ENCODE results near the gene LYZL2.
A peak's percentile ranks its signal among the peaks of the same experiment; 100 is the strongest.
"Not testable (repeated sequence)": the region's sequence is repeated elsewhere in the genome, so short reads cannot be mapped to it uniquely, and the experiment has no call there.

Gene LYZL2

DNA sequence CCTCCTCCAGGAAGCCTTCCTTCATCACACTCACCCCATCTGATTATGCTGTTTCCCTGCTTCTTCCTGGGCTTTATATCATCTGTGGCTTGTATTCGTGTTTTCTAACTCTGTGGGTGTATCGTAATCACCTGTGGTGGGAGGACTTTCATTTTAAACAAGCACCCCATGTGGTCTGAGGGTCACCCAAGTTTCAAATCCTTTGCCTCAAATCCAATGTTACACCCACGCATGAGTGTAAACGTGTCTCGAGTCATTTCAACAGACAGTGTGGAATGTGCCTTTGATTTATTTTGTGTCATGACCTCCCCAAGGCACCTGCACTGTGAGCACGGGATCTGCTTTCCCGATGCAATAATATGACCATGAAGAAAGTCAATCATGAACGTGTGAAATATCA is 17.5 kb upstream of the LYZL2 start:
- H3K36me3 ChIP-seq (ENCODE audit: control insufficient read depth, insufficient read depth, low read length), result no peaks in the 10 kb centered on the region
- no peak overlapping the region for H2AFZ ChIP-seq
- no peaks in the 10 kb centered on the region for H3K27me3 ChIP-seq (ENCODE audit: control insufficient read depth, insufficient read depth, low read length)
- no peak overlapping the region for H3K4me3 ChIP-seq (ENCODE audit: low read depth, low read length)
- H3K4me1 ChIP-seq, result no peaks in the 10 kb centered on the region
- H3K79me2 ChIP-seq, result no peaks in the 10 kb centered on the region
- no peak overlapping the region for H3K4me2 ChIP-seq (ENCODE audit: low read length)
- H3K9ac ChIP-seq, result no peak overlapping the region
- H3K27ac ChIP-seq, result no peak overlapping the region
- no peaks in the 10 kb centered on the region for H3K9me3 ChIP-seq (ENCODE audit: control insufficient read depth, low read length)
- no peak for TF ChIP-seq CTCF (IDR thresholded peaks at IDR 0.05)

GRCh38 chr10:30645340-30645827 is 15.8 kb upstream of the LYZL2 start:
- H3K27ac ChIP-seq, result no peak overlapping the region
- no peaks in the 10 kb centered on the region for H3K36me3 ChIP-seq (ENCODE audit: control insufficient read depth, insufficient read depth, low read length)
- H3K9me3 ChIP-seq (ENCODE audit: control insufficient read depth, low read length), result no peaks in the 10 kb centered on the region
- H3K9ac ChIP-seq, result no peak overlapping the region
- no peaks in the 10 kb centered on the region for H3K27me3 ChIP-seq (ENCODE audit: control insufficient read depth, insufficient read depth, low read length)
- no peaks in the 10 kb centered on the region for H3K79me2 ChIP-seq
- no peaks in the 10 kb centered on the region for H3K4me1 ChIP-seq
- no peak for TF ChIP-seq CTCF (IDR thresholded peaks at IDR 0.05)
- H3K4me3 ChIP-seq (ENCODE audit: low read depth, low read length), result no peak overlapping the region
- H3K4me2 ChIP-seq (ENCODE audit: low read length), result no peak overlapping the region
- peak overlapping the region; percentile 38 for H2AFZ ChIP-seq

DNA sequence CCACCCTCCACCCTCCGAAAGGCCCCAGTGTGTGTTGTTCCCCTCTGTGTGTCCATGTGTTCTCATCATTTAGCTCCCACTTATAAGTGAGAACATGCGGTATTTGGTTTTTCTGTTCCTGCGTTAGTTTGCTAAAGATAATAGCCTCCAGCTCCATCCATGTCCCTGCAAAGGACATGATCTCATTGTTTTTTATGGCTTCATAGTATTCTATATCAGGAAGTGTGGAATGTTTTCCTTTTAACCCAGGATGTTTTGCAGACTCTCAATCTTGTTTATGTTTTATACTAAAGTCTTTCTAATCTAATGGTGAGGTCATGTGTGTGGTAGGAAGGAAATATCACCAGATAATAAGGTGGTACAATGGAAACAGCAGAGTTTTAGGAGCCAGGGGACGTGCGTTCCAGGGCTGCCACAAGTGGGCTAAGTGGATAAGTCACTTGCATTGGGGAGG is 14.9 kb upstream of the LYZL2 start:
- not testable (repeated sequence) for H3K27ac ChIP-seq; H2AFZ ChIP-seq; H3K4me2 ChIP-seq (ENCODE audit: low read length)

GRCh38 chr10:30643557-30644199 is 14.1 kb upstream of the LYZL2 start:
- H2AFZ ChIP-seq; H3K9ac ChIP-seq; H3K9me3 ChIP-seq (ENCODE audit: control insufficient read depth, low read length); H3K4me3 ChIP-seq (ENCODE audit: low read depth, low read length); H3K27me3 ChIP-seq (ENCODE audit: control insufficient read depth, insufficient read depth, low read length); H3K4me1 ChIP-seq; H3K36me3 ChIP-seq (ENCODE audit: control insufficient read depth, insufficient read depth, low read length); H3K4me2 ChIP-seq (ENCODE audit: low read length); H3K27ac ChIP-seq; H3K79me2 ChIP-seq: not testable (repeated sequence)

More for the DNA sequence above, 14.9 kb upstream of the LYZL2 start:
- H3K4me1 ChIP-seq; H3K36me3 ChIP-seq (ENCODE audit: control insufficient read depth, insufficient read depth, low read length); H3K4me3 ChIP-seq (ENCODE audit: low read depth, low read length); H3K27me3 ChIP-seq (ENCODE audit: control insufficient read depth, insufficient read depth, low read length); H3K9me3 ChIP-seq (ENCODE audit: control insufficient read depth, low read length); H3K9ac ChIP-seq; H3K79me2 ChIP-seq: not testable (repeated sequence)

GRCh38 chr10:30642856-30643255 is 13.3 kb upstream of the LYZL2 start:
- not testable (repeated sequence) for H3K27ac ChIP-seq

DNA sequence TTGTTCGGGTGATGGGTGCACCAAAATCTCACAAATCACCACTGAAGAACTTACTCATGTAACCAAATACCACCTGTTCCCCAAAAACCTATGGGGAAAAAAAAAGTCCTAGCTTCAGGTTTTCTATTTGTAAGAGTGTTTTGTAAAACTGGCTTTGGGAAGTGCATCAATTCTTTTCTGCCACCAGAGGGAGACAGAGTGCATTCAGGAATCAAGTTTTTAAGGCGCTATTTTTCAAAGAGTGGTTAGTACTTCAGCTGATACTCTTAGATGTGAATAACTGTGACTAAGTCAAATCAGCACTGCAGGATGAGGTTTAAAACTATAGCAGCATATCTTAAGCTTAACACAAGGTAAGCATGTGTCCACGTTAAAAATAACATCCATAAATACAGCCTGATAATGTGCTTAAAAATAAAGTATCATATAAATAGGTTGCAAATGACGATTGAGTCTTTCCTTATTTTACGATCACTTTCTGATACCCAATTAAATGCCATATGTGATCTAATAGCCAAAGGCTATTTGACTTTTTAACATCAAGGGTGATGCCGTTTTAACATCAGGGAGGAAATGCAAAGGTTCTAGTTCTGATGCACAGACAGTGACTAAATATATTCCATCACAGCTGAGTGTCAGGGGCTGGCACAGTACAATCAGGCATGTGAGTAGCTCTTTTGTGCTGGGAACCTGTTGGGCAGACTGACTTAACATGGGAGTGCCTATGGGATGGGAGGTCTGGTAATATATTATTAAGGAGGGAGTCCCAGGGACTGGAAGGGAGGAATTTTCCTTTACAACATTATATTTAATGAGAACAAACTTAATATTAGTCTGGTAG is 10.6 kb upstream of the LYZL2 start:
- H2AFZ ChIP-seq, result no peak overlapping the region
- no peak overlapping the region for H3K27ac ChIP-seq
- no peaks in the 10 kb centered on the region for H3K9me3 ChIP-seq (ENCODE audit: control insufficient read depth, low read length)
- no peaks in the 10 kb centered on the region for H3K36me3 ChIP-seq (ENCODE audit: control insufficient read depth, insufficient read depth, low read length)
- no peak overlapping the region for H3K4me3 ChIP-seq (ENCODE audit: low read depth, low read length)
- no peaks in the 10 kb centered on the region for H3K4me1 ChIP-seq
- peak; percentile 88 for TF ChIP-seq CTCF (IDR thresholded peaks at IDR 0.05)
- H3K9ac ChIP-seq, result no peak overlapping the region
- no peaks in the 10 kb centered on the region for H3K27me3 ChIP-seq (ENCODE audit: control insufficient read depth, insufficient read depth, low read length)
- H3K4me2 ChIP-seq (ENCODE audit: low read length), result no peak overlapping the region
- no peaks in the 10 kb centered on the region for H3K79me2 ChIP-seq

More at GRCh38 chr10:30642856-30643255, 13.3 kb upstream of the LYZL2 start:
- H2AFZ ChIP-seq; H3K4me3 ChIP-seq (ENCODE audit: low read depth, low read length); H3K4me2 ChIP-seq (ENCODE audit: low read length); H3K27me3 ChIP-seq (ENCODE audit: control insufficient read depth, insufficient read depth, low read length); H3K4me1 ChIP-seq; H3K9me3 ChIP-seq (ENCODE audit: control insufficient read depth, low read length); H3K79me2 ChIP-seq; H3K9ac ChIP-seq; H3K36me3 ChIP-seq (ENCODE audit: control insufficient read depth, insufficient read depth, low read length): not testable (repeated sequence)

Measured in parathyroid adenoma (tissue), 2 donors.